GM18519 (cell line): ENCODE results near the gene LHX6.

ENCODE experiments used
- ATAC-seq: cut with Tn5 transposase; IDR thresholded peaks from one replicate; pipeline ENCODE4 v1.9.1; 2021; ENCODE audit warnings: mild to moderate bottlenecking, moderate library complexity; ENCODE audit not compliant: unreplicated experiment, low FRiP score

The LHX6 gene

GRCh38 chr9:122228568-122229484 lies at the start of gene LHX6:
Gene LHX6 (minus strand): TSS chr9:122228957. CDS start chr9:122228740, 217 bp downstream.
- no peak for ATAC-seq

GRCh38 chr9:122277285-122277897 lies 48.6 kb upstream of the LHX6 start:
- ATAC-seq = no peak

- no peak for ATAC-seq
These were observed 47.3 kb upstream of the LHX6 start for GRCh38 chr9:122276096-122276495.

- no peak for ATAC-seq
These were observed 45.3 kb upstream of the LHX6 start for GRCh38 chr9:122274055-122274454.

- no peak for ATAC-seq
These were observed 39.5 kb upstream of the LHX6 start for GRCh38 chr9:122268041-122268814.

- ATAC-seq = no peak
These were observed 36.6 kb upstream of the LHX6 start for GRCh38 chr9:122265149-122265915.

GRCh38 chr9:122264360-122265148 lies 35.8 kb upstream of the LHX6 start, which contains the start of the genes MRRF and RBM18:
Gene MRRF (plus strand): TSS chr9:122264882. CDS start chr9:122270892, 6,010 bp downstream.
Gene RBM18 (minus strand): TSS chr9:122264840. CDS start chr9:122261492, 3,348 bp downstream.
- ATAC-seq = peak; percentile 84

GRCh38 chr9:122263699-122264349 lies 35.1 kb upstream of the LHX6 start:
- no peak for ATAC-seq

GRCh38 chr9:122262073-122262472 lies 33.3 kb upstream of the LHX6 start:
- ATAC-seq = no peak

- ATAC-seq = no peak
These were observed 32.7 kb upstream of the LHX6 start for GRCh38 chr9:122261469-122261881.

GRCh38 chr9:122258886-122259415 lies 30.2 kb upstream of the LHX6 start:
- no peak for ATAC-seq

- ATAC-seq = no peak
These were observed 27.4 kb upstream of the LHX6 start for GRCh38 chr9:122256206-122256605.

- ATAC-seq = no peak
These were observed 26.0 kb upstream of the LHX6 start for GRCh38 chr9:122254761-122255160.

GRCh38 chr9:122252796-122253195 lies 24.0 kb upstream of the LHX6 start:
- ATAC-seq = no peak

GRCh38 chr9:122251351-122251750 lies 22.6 kb upstream of the LHX6 start:
- no peak for ATAC-seq

- no peak for ATAC-seq
These were observed 19.7 kb upstream of the LHX6 start for GRCh38 chr9:122248448-122248865.

- no peak for ATAC-seq
These were observed 17.9 kb upstream of the LHX6 start for GRCh38 chr9:122246666-122247065.

- no peak for ATAC-seq
These were observed 15.6 kb upstream of the LHX6 start for GRCh38 chr9:122244349-122244748.
